HG03066 (cell line): ENCODE data around the gene OR2D3.
"Not testable (repeated sequence)": the region's sequence is repeated elsewhere in the genome, so short reads cannot be mapped to it uniquely, and the experiment has no call there.

Source experiments
- ATAC-seq: cut with Tn5 transposase; IDR thresholded peaks from one replicate; pipeline ENCODE4 v1.9.1; 2021; ENCODE audit warnings: low read depth; ENCODE audit not compliant: unreplicated experiment

The OR2D3 gene

GRCh38 chr11:6920702-6921101, at the start of gene OR2D3:
Gene OR2D3 (plus strand): TSS chr11:6921002. CDS start chr11:6921002, 0 bp downstream.
- no peak for ATAC-seq

GRCh38 chr11:6871278-6871677, 49.5 kb upstream of the OR2D3 start:
- no peak for ATAC-seq

GRCh38 chr11:6875761-6876160, 45.0 kb upstream of the OR2D3 start:
- ATAC-seq: no peak

- ATAC-seq: no peak
These were observed 44.5 kb upstream of the OR2D3 start, which contains the start of gene OR10A4 for GRCh38 chr11:6876325-6876724. Gene OR10A4 (plus strand): TSS chr11:6876625. CDS start chr11:6876648, 23 bp downstream.

- ATAC-seq: no peak
These were observed 43.9 kb upstream of the OR2D3 start for GRCh38 chr11:6876914-6877313.

- ATAC-seq: no peak
These were observed 38.1 kb upstream of the OR2D3 start for GRCh38 chr11:6882751-6883150.

GRCh38 chr11:6887711-6888110, 33.1 kb upstream of the OR2D3 start:
- not testable (repeated sequence) for ATAC-seq

GRCh38 chr11:6888830-6889229, 32.0 kb upstream of the OR2D3 start:
- no peak for ATAC-seq

GRCh38 chr11:6889835-6890234, 31.0 kb upstream of the OR2D3 start:
- ATAC-seq: no peak

- ATAC-seq: no peak
These were observed 28.4 kb upstream of the OR2D3 start, which contains the start of gene OR2D2 for GRCh38 chr11:6892400-6892799. Gene OR2D2 (minus strand): TSS chr11:6892500. CDS start chr11:6892500, 0 bp downstream.

GRCh38 chr11:6894097-6894496, 26.7 kb upstream of the OR2D3 start:
- ATAC-seq: no peak

- ATAC-seq: peak; percentile 72
These were observed 25.8 kb upstream of the OR2D3 start for GRCh38 chr11:6895010-6895409.

- ATAC-seq: no peak
These were observed 21.9 kb upstream of the OR2D3 start for GRCh38 chr11:6898911-6899310.

- ATAC-seq: no peak
These were observed 20.3 kb upstream of the OR2D3 start for GRCh38 chr11:6900327-6900999.

GRCh38 chr11:6904804-6905203, 16.0 kb upstream of the OR2D3 start:
- not testable (repeated sequence) for ATAC-seq

GRCh38 chr11:6911378-6911777, 9.4 kb upstream of the OR2D3 start:
- no peak for ATAC-seq

- ATAC-seq: no peak
These were observed 8.9 kb upstream of the OR2D3 start for GRCh38 chr11:6911948-6912347.

- ATAC-seq: no peak
These were observed 1.1 kb upstream of the OR2D3 start for GRCh38 chr11:6919698-6920097.

GRCh38 chr11:6925007-6925577, 4.3 kb downstream of the OR2D3 start:
- no peak for ATAC-seq

GRCh38 chr11:6925636-6926207, 4.9 kb downstream of the OR2D3 start:
- ATAC-seq: peak; percentile 1

GRCh38 chr11:6926208-6927029, 5.6 kb downstream of the OR2D3 start, which contains the start of gene ZNF215:
Gene ZNF215 (plus strand): TSS chr11:6926426. CDS start chr11:6932273, 5,847 bp downstream.
- ATAC-seq: peak; percentile 70
